Activated effector memory CD4-positive, alpha-beta T cell treated with Interleukin-2 at 50 U/mL for 16 hours (primary cell): ENCODE measurements around the gene CEACAM20.
"Not testable (repeated sequence)": the region's sequence is repeated elsewhere in the genome, so short reads cannot be mapped to it uniquely, and the experiment has no call there.

Experiments
- DNase-seq: peaks from one replicate; pipeline ENCODE4 v3.0.0-alpha.2; 2020

CEACAM20 gene

DNA sequence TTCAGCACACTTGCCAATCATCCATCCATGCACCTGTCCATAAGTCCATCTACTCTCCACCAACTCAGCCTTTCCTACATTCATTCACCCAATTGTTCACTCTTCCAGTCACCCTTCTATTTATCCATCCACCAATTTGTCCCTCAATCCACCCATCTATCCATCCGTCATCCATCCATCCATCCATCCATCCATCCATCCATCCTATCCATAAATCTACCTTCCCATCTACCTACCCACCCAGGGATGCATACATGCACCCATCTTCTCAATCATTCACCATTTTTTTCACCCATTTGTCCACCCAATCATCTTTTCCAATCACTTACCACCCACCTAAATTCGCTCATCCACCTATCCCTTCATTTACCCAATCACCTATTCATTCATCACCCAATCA lies 14.6 kb upstream of the CEACAM20 start:
- DNase-seq: no peak

DNA sequence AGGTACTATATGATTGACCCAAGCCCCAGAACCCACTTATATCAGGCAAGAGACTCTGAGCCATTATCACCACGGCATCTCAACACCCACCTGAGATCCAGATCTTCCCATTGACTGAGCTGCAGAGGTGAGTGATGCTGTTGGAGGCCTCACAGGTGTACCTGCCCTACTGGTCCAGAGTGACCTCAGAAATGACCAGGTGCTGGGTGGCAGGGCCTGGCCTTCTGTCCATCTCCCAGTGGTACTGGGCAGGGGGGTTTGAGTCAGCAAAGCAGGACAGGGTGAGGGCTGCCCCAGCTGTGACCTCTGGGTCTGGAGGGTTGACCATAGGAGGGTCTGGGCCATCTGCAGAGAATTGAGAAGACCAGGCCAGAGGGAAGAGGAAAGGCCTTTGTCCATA lies 13.2 kb upstream of the CEACAM20 start:
- DNase-seq: no peak

DNA sequence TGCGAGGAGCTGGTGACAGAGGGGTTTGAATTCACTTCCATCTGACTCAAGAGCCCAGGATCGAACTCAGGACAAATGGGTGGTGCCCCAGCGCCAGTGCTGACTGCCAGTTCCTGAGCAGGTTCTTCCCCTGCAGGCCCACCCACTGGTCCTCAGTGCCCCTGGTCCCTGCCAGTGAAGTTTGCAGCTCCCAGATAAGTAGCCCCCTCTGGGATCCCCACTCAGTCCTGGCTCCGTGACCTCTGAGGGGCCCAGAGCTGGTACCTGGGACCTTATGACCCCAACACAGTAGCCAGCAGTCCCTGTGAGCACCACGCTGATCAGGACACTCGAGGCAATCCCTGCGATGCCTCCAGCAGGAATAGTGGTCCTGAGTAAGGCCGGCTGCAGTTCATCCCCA lies 11.3 kb upstream of the CEACAM20 start:
- no peak for DNase-seq

DNA sequence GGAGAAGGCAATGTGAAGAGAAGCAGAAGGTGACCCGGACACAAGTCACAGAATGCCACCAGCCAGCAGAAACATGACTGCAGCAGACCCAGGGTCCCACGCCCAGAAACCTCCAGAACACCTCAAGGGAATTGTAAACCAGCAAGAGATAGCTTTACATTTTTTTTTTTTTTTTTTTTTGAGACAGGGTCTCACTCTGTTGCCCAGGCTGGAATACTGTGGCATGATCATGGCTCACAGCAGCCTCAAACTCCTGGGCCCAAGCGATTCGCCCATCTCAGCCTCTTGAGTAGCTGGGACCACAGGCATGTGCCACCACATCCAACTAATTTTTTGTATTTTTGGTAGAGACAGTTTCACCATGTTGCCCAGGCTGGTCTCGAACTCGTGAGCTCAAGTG lies 10.5 kb upstream of the CEACAM20 start:
- no peak for DNase-seq

DNA sequence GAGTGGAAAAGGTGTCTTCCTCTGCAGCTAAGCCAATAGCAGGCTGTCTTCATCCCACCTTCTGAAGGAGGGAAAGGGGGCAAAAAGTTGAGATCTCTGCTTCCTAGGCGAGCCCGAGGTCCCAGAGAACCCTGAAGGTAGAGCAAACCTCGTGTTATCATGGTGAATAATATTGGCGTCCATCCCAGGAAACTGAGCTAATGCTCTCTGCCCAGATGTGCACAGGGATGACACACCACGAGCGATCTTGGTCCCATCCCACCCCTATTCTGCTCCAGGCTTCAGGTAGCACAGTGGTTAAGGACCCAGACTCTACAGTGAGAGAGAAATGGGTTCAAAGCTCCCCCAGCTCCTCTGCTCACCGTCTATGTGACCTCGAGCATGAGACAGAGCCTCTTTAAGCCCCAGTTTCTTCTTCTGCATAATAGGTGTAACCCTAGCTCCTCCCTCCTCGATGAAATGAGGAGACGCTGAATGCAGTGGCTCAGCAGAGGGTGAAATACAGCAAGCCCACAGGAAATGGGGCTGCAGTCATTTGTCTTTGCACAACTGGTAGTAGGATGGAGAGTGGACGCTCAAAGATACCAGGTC lies 9.9 kb upstream of the CEACAM20 start:
- DNase-seq: no peak

DNA sequence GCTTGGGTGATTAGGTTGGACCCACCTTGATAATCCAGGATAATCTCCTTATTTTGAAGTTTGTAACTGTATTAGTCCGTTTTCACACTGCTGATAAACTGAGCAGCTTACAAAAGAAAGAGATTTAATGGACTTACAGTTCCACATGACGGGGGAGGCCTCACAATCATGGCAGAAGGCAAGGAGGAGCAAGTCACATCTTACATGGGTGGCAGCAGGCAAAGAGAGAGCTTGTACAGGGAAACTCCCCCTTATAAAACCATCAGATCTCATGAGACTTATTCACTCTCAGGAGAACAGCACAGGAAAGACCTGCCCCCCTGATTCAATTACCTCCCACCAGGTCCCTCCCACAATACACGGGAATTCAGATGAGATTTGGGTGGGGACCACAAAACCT lies 5.9 kb upstream of the CEACAM20 start:
- not testable (repeated sequence) for DNase-seq

DNA sequence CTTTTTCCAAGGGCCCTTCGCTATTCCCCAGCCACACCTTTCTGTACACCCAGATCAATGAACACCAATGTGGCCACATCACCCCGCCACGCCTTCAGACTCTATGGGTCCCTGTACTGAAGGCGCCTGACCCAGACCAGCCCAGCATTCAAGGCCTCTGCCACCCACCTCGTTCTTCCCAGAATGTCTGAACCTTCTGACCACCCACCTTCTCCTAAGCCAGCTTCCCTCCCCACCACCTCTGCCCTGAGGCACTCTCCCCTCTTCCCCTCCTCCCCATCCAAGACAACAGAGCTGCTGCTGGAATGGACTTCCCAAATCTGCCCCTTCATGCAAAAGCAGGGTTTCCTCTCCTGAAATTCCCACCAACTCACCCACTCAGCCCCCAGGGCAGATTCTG lies 3.3 kb upstream of the CEACAM20 start:
- no peak for DNase-seq

DNA sequence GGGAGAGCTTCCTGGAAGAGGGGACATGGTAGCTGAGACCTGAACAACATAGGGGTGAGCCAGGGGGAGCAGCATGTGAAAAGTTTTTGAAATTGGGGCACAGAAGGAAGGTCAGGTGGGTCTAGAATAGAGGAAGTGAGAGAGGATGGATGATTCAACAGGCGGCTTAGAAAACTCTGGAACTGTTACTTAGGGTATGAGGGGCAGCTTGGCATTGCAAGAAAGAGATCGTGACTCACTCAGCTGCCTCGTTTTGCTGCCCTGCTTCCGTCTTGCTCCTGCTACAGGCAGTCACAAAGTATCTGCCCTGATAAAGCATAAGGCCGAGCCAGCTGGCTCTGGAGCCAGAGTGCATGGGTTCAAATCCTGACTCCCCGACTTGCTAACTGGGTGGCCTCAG lies 1.3 kb upstream of the CEACAM20 start:
- no peak for DNase-seq

DNA sequence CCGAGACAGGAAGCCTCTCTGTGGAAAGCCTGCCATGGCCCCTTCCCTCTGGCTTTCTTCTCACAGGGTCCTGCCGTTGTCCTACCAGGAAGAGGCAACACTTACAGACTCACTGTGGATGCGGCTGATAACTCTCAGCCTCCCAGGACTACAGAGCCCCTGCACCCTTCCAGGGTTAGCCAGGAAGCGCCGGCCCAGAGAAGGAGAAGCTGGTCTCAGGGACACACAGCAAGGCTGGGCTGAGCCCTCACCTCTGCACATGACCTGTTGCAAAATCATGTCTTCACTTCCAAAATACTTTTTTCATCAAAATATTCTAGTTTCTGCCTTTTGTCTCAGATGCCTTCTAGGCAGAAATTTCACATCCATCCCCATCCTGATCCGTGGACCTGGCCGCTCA lies 1.9 kb downstream of the CEACAM20 start:
- DNase-seq: no peak

DNA sequence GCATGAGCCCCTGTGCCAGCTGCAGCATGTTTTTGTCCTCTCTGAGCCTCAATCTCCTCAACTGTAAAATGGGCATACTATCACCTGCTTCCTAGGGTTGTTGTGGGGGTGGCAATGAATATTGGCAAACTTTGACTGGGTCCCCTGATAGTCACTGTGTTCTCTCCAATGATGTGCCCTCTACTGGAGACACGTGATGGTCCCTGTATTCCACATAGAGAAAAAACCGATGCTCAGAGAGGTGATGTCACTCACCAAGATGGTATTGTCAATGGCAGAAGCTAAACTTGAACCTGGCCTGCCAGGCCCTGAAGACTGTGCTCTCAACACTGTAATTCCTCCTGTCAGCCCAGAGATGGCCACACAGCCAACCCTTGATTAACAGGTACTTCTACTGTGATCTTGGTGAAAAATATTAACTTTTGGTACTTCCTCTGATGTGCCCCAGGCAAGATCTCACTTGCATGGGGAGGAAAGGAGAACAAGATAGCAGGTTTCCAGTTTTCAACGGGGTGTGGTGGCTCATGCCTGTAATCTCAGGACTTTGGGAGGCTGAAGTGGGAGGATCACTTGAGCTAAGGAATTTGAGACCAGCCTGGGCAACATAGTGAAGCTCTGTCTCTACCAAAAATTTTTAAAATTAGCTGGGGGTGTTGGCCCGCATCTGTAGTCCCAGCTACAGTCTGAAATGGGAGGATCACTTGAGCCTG lies 3.6 kb downstream of the CEACAM20 start:
- no peak for DNase-seq

DNA sequence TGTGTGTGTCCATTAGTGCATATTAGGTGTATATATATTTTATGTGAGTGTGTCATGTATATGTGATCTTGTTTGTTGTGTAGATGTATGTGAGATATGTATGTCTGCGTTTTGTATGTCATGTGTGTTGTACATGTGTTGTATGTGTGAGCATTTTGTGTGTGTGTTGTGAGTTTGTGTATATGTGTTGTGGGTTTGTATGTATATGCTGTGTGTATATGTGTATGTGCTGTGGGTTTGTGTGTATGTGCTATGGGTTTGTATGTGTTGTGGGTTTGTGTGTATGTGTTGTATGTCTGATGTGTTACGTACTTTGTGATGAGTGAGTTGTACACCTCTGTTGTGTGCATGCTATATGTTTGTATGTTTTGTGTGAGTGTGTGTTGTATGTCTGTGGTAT lies 8.1 kb downstream of the CEACAM20 start:
- DNase-seq: no peak

DNA sequence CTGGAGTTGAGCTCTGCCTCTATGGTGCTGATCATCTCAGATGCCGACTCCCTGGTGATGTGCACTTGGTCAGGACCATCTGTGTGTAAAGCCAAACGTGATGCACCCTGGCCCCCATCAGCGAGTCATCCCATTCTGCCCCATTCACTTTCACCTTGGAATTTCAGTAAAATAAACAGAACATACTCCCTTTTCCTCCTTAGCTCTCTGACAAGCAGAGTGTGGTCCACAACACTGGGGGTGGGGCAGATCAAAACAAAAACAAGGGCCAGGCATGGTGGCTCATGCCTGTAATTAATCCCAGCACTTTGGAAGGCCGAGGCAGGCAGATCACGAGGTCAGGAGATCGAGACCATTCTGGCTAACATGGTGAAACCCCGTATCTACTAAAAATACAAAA lies 12.3 kb downstream of the CEACAM20 start:
- DNase-seq: no peak

DNA sequence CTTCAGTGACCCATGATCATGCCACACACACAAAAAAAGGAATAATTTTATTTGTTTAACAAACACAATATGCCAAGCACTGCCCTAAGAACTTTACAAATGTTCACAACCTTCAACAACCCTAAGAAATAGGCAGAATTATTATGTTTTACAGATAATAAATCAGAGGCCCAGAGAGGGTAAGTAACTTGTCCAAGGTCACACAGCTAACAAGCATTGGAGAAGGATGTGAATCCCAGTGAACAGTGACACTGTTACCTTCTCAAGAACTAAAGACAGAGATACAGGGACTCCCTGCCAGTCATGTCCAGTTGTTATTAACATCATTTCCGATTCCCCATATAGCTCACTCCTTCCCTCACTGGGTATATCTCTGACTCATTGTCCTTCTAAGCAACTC lies 13.6 kb downstream of the CEACAM20 start:
- no peak for DNase-seq

DNA sequence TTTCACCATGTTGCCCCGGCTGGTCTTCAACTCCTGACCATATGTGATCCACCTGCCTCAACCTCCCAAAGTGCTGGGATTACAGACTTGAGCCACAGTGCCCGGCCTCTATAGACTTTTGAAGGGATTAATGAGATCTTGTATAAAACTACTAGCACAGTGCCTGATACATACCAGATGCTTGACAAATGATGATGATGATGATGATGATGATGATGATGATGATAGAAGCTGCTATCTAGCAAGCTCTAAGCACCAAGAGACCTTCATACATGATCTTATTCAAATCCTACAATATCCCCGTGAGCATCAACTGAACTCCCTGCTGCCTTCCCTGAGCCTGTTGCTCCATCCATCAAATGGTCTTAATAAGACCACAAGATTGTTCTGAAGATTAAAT lies 14.4 kb downstream of the CEACAM20 start:
- no peak for DNase-seq

DNA sequence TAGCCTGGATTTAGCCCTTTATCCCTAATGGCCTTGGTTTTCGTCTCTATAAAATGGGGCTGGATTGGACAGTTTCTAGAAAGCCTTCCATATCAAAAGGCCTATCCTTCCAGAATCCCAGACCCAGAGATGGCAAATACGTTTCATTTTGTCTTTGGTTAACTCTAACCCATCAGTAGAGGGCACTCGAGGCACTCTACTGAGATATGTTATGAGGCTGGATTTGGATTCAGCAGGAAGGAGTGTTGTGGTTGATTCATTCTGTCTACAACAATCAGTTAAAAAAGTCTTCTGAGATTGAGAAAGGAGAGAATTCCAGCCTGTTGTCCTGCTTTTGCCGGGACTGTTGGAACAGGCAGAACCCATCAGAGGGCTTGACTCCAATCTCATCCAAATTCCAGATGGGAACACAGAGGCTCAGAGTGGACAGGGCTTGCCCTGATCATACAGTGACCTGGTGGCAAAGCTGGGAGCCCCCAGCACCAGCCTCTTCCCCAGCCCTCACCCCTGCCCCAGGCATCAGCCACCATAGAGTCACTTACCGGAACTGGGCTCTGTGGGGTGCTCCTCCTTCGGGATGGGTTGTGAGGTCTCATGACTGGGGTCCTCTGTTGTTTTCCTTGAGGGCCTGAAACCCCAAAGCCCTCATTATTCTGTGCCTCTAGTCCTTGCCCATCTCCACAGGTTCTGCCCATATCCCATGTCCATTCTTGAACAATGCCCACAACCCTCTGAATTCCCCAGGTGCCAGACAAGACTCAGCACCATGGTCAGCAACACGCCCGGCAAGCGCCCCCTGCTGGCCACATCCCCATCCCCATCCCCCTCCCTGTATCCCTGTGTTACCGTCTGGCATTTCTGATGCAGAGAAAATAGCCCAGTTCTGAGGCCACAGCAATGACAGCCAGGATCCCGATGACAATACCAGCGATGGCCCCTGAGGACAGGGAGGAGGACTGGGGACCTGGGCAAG lies 16.9 kb downstream of the CEACAM20 start:
- DNase-seq: no peak

DNA sequence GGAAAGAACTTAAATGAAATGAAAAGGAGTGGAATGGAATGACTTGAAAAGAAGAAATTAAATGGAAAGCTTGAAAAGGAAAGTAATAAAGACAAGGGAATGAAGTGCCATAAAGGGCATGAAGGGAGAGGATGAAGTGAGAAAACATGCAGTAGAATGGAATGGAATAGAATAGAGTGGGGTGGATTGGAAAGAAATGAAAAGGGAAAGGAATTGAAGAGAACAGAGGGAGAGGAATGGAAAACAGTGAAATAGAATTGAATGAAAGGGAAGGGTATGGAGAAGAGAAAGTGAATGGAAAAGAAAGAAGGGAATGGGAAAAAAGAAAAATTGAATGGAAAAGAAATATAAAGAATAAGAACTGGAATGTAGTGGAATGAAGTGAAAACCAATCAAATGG lies 20.0 kb downstream of the CEACAM20 start:
- DNase-seq: no peak

DNA sequence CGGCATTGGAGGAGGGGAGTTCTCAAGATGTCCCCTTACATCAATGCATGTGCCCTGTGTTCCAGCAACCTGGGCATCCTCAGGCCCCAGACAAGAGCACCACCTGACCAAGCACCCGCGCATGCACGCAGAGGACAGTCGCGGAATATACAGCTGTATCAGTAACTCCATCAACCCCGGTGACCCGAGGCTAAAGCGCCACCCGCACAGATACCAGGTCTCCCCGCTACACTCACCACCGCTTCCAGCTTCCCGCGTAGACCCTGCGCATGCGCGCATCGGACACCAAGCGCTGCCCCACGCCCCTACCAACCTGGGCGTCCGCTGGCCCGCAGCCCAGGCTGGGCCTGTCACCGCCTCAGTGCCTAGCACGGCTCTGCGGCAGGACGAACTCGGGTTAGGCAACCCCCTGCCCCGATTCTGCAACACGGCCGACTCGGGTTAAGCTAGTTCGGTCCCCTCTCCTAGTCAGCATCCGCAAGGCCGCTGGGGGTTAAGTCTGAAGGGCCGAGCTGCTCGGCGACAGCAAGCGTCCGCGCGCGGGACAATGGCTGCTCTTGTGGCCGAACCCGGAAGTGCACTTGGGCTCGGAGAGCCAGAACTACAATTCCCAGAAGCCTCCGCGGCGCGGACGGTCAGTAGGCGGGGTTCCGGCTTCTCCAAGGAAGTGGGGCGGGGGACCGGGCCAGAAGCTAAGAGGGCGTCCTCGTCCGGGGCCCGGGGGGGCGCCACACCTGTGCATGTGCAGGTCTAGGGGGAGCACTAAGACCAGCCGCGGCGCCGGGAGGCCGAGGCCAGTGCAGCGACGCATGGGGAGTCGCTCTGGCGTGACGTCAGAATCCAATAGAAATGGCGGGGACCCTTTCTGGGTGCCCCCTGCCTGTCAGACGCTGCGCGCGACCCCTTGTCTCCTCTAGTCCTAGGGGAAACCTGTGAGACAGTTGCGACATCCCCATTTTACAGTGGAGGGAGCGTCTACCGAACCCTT lies 29.2 kb downstream of the CEACAM20 start, which contains the start of gene ZNF180:
Gene ZNF180 (minus strand): TSS at position 561 of the 988 bp plus-strand sequence. CDS start 3,188 bp downstream, outside the sequence.
- peak; percentile 91 for DNase-seq

DNA sequence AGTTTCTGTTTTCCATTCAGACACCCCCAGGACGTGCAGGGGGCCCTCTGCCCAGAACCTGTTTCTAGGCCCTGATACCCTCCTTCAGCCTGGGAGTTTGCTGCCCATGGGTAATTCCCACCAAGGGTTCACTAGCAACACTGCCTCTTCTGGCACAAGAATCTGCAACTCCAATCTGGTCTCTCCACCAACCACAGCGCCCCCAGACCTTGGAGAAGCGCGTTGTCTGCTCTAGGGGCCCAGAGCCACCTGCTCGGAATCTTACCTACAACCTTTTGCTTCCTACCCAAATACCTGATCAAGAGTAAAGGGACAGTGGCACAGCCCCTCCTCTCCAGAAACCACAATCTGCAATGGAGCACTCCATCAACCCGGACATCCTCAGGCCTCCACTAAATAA lies 29.9 kb downstream of the CEACAM20 start:
- DNase-seq: no peak

DNA sequence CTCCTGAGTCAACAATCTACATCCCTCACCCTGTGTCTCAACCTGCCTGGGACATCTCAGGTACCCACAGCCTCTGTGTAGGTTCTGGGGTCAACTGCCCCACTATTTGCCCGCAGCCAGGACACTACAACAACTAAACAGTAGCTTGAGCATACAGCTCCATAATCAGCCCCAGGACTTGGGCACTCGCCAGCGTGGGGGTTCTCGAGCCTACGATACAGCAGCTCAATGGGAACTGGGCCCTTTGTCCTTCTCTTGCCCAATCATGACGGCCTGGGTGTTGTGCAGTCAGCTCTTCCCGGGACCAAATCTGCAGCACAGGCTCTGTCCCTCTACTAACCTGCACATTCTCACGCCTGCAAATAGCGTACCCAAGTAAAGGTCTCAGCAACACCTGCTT lies 30.5 kb downstream of the CEACAM20 start:
- DNase-seq: no peak

DNA sequence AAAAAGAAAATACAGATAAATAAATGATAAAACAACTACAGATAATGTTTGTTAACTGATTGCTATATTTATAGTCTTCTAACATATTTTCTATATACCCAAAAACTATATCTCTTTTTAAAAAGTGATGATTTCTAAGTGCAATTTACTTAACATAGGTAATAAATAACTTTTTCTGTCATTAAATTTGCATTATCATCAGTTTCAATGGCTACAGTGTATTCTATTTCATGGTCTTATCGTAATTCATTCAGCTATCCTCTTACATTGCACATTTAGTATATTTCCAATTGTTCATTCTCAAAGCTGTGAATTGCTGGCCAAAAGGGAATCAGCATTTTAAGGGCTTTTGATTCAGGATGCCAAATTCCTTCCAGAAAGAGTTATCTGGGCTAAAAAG lies 32.8 kb downstream of the CEACAM20 start:
- no peak for DNase-seq

DNA sequence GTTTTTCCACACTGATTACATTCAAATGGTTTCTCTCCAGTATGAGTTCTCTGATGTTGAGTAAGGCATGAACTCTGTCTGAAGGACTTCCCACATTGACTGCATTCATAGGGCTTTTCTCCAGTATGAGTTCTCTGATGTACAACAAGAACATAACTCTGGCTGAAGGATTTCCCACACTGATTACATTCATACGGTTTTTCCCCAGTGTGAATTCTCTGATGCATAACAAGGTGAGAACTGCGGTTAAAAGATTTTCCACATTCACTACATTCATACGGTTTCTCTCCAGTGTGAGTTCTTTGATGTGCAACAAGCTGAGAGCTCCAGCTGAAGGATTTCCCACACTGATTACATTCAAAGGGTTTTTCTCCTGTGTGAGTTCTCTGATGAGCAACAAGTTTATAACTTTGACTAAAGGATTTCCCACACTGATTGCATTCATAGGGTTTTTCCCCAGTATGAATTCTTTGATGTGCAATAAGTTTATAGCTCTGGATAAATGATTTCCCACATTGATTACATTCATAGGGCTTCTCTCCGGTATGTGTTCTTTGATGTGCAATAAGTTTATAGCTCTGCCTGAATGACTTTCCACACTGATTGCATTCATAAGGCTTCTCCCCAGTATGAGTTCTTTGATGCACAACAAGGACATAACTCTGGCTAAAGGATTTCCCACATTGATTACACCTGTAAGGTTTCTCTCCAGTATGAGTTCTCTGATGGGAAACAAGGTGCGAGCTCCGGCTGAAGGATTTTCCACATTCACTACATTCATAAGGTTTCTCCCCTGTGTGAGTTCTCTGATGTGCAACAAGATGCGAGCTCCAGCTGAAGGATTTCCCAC lies 52.7 kb downstream of the CEACAM20 start:
- no peak for DNase-seq
